Iris pigment epithelial cell (primary cell): ENCODE measurements around the gene PXDN.
"Not testable (repeated sequence)": the region's sequence is repeated elsewhere in the genome, so short reads cannot be mapped to it uniquely, and the experiment has no call there.

Experiments used
- DNase-seq: peaks from one replicate; pipeline ENCODE4 v3.0.0-alpha.2; 2011; ENCODE audit warnings: low read depth

PXDN gene

GRCh38 chr2:1739961-1740715 is 4.2 kb downstream of the PXDN start:
- DNase-seq: no peak

DNA sequence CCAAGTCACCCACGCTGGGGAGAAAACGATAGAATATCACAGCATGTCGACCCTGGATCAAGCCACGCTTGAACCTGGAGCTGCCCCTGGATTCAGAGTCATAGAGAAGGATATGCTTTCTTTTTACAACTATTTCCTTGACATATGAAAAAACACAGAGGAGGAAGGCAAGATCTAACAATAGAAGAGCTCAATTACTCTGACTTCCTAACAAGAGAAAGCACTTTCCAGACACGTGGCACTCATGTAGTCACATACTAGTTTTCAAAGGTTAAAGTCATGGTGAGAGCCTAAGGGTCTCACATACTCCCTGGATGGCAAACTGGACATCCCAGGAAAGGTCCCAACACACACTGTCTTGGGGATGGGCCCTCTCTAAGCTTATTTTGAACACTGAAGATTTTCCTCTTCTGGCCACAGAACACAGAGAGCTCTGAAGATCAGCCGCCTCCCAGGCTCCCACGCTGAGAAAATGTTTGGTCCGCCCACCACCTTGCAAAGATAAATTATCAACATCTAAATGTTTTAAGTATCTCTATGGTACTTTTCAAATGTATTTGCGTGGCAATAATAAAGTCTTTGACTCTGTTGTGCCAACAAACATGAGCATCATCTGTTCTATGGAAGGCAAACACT is 4.9 kb downstream of the PXDN start:
- DNase-seq: no peak

- no peak for DNase-seq
These were observed 5.5 kb downstream of the PXDN start for GRCh38 chr2:1738646-1739302.

GRCh38 chr2:1738163-1738562 is 6.2 kb downstream of the PXDN start:
- no peak for DNase-seq

DNA sequence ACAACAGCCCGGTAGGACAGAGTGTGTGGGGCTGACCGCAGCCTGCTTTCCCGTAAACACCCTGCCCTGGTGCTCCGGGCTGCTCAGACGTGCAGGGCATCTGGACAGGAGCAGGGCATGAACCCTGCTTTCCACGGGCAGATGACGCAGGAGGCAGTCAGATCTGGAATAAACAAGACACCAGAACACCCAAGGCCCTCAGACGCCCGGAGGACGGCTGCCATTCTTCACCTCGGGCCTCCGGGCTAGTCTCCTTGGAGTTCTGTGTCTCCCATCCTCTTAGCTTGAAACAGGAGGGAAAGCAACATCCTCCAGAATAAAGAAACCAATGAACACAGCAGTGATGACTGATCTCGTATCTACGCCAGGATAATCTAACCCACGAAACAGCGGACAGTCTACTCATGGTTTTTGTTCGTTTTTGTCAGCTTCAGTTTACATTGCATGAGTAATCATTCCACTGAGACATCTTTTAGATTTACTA is 7.3 kb downstream of the PXDN start:
- DNase-seq: peak; percentile 93

GRCh38 chr2:1736045-1736444 is 8.3 kb downstream of the PXDN start:
- DNase-seq: no peak

DNA sequence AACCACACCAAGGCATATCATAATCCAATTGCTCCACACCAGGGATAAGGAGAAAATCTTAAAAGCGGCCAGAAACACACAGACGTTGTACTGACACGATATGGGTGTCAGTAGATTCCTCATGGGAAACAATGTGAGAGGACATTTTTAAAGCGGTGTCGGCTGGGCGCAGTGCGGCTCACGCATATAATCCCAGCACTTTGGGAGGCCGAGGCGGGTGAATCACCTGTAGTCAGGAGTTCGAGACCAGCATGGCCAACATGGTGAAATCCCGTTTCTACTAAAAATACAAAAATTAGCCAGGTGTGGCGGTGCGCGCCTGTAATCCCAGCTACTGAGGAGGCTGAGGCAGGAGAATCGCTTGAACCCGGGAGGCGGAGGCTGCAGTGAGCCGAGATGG is 11.0 kb downstream of the PXDN start:
- DNase-seq: not testable (repeated sequence)

DNA sequence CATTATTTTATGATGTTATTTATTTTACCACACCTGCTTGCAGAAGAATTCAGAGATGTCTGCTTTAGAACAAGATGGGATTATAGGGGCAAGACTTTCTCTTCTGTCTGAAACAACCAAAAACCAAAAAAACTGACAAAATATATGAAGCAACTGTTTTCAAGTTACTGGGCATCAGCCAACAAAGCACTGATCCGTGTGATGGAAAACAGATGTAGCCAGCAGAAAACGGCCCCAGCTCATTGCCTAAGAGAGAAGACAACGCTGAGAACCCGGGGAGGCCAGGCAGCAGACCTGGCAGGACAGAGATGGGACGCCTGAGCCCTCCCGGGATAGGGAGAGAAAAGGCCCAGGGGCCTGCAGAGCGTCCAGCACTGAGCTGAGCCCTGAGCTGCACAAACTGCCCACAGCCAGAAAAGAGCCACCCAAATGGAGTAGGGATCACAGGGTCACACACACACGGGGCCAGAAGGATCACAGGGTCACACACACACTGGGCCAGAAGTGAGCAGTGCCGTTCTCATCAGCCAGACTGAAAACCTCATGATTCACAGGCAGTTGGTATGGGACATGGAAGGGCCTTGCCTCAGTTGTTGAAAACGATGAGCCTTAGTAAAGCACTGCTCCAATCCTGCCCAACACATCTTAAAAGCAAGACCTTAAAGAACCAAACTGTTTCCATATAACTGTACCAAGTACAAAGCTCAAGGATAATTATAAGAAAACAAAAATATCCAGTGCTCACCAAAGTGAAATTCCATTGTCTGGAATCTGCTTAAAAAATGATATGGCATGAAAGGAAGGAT is 12.1 kb downstream of the PXDN start:
- peak; percentile 95 for DNase-seq

DNA sequence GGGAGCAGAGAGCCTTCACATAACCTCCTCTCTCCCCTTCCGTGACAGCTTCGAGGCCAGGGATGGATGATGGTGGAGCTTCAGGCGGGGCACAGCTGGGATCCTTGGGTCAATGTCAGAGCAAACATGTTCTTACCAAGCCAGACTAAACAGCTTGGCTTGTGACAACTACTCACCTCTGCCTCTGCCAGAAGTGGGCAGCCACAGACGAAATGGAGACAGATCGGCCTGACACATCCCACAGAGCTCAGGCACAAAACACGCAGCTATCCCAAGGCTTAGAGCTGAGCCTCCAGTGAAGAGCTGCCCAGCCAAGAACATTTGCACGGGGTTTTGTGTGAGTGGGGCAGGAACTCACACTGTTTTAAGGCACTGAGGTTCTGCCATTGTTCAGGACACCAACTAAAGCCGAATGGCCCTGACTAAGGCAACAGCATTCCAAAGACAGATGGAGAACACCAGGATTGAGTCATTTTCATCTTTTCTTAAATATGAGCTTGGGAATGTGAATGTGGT is 12.8 kb downstream of the PXDN start:
- peak; percentile 88 for DNase-seq

DNA sequence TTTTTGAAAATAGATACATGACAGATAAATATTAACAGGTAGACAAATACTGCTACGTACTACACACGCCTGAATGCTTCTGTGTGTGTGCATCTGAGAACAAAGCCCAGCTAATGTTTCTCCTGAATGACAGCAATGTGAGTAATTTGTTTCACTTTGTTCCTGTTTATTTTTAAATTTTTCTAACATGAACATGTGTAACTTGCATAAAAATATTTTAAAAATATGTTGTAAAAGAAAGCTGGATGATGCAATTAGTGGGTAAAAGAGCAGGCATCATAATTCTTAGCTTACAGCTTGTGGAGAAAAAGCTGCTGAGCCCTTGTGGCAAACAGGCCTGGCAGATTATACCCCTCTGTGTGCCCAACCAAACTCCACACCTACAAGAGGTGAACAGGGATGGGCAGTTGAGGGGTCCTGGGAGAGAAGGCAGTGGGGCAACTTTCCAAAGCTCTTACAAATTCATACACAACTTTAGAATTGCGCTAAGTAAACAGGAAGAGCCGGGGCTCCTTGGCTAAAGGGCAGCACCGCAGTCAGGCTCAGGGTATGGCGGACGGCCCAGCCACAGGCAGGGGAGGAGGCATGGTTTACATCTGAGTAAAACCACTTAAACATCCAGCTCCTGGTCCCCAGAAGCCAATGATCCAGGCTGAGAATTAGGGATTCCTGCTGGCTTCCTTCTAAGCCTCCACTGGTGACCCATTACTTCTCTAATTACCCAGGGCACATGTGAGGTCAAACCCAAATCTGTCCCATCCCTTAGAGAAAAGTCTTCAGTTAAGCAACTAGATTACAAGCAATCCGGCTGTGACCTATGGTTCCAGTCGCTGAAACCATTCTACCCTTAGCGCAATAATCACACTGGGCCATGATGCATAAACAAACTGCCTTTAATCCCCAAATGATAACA is 14.0 kb downstream of the PXDN start:
- DNase-seq: peak; percentile 92

DNA sequence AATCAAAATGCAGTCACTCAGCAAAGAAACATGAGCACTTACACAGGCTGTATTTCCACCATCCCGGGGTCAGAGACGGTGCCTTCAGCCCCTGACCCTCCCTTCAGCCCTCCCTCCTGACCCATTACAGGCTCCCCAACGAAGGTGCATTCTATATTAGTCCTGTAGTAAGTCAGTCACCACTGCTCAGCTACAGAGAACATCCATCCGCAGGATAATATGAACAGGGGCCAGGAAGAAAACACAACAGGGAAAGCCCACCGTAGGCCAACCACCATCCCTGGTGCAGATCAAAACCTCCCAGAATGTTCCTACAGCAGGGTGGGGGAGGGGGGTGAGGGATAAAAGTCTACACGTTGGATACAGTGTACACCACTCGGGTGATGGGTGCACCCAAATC is 15.1 kb downstream of the PXDN start:
- no peak for DNase-seq

DNA sequence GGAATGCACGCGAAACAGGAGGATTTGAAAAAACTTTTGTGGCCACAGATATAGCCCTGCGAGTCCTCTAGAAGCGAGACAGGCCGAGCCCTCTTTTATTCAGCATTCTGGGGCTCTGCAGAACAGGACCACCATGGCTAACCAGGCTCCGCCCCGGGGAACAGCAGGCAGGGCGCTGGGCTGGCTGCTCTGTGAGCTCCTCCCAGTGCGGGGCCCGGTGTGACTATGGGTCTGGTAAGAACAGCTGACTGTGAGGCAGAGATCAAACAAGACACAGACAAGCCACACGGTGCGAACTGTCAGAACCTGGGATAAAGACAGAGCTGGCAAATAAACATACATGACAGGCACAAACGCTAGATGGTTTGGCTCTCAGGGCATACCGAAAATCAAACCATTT is 15.5 kb downstream of the PXDN start:
- DNase-seq: peak; percentile 83

DNA sequence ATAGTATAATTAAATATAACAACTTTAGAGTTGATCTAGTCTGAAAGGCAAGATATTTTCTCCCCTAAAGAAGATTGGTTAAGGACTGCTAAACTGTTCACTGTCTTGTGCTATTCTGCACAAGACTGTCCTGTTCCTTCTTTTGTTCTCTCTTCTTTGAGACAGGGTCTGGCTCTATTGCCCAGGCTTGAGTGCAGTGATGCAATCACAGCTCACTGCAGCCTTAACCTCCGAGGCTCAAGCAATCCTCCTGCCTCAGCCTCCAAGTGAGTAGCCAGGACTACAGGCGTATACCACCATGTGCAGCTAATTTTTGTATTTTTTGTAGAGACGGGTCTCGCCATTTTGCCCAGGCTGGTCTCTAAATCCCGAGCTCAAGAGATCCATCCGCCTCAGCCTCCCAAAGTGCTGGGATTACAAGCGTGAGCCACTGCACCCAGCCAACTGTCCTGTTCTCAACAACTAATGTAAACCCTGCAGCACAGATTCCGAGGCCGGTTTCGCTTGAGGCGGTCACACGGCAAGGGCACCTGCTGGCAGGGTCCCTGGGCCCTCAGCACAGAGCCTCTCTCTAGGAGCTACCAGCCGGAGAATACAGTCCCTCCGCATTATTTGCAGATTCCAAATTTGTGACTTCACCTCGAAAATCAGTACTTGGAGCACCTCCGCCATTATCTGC is 16.4 kb downstream of the PXDN start:
- DNase-seq: no peak

GRCh38 chr2:1727101-1727771 is 17.1 kb downstream of the PXDN start:
- DNase-seq: peak; percentile 91

DNA sequence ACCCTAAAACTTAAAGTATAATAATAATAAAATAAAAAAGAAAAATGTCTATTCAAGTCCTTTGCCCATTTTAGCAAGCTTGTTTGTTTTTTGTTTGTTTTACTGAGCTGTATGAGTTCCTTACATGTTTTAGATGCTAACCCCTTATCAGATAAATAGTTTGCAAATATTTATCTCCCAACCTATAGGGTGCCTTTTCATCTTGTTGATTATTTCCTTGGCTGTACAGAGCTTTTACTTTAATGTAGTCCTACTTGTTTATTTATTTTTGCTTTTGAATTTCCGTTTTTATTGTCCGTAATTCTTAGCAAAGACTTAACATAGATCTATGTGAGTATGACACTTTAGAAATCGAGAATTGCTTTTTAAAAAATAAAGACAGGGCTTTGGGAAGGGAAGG is 17.8 kb downstream of the PXDN start:
- DNase-seq: no peak

GRCh38 chr2:1724351-1724750 is 20.0 kb downstream of the PXDN start:
- not testable (repeated sequence) for DNase-seq

DNA sequence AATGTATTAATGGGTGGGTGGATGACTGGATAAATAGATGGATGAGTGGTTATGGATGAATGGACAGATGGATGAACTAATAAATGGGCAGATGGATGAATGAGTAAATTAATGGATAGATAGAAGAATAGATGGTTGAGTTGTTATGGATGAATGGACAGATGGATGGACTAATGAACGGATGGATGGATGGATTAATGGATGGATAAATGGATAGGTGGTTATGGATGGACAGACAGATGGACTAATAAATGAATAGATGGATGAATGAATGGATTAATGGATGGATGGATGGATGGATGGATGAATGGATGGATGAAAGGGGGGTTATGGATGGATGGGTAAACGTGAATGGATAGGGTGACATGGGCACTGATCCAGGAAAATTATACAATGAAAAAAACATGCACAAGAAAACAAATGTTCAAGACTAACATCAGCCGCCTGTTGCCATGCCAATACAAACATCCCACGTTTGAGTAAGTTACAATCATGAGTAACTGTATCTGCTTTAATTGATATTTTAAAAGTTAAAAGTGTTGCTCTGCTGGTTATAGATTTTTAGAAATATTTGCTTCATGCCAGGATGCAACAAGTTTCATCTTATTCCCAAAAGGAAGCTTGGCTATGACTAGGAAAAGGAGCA is 20.8 kb downstream of the PXDN start:
- no peak for DNase-seq

- DNase-seq: no peak
These were observed 21.6 kb downstream of the PXDN start for GRCh38 chr2:1722692-1723091.
